A549 (cell line): ENCODE data around the gene OPN1MW. TPM values are rescaled to one million over a fixed set of nuclear protein-coding genes. Genes with fewer than 3 reads are reported as not detected.
A peak's percentile ranks its signal among the peaks of the same experiment; 100 is the strongest.
"Not testable (repeated sequence)": the region's sequence is repeated elsewhere in the genome, so short reads cannot be mapped to it uniquely, and the experiment has no call there.

Experiments used
- ATAC-seq, 2 experiments: fragments of 200-7000 bp in 1 of 2; fragments of >200 bp in 1 of 2; cut with Nextera tagmentation in 1 of 2; cut with Tn5 transposase in 1 of 2; 3 replicates each; pipeline versions ENCODE4 v1.8.0 to v1.9.1; 2018 to 2020; ENCODE audit warnings: mild to moderate bottlenecking in 1 of 2, moderate library complexity in 1 of 2
- CTCF ChIA-PET: fragments of 300-600 bp; sonication (Branson Sonifier 250); formaldehyde crosslinking; extraction: SDS; loops from one replicate; lab custom pipeline; 2021; ENCODE audit warnings: antibody characterized with exemption, inconsistent platforms; lab: Yijun Ruan, JAX
- POLR2A ChIA-PET: fragments of 350-600 bp; formaldehyde crosslinking; extraction: SDS; loops from one replicate; lab custom pipeline; 2021; ENCODE audit warnings: antibody characterized with exemption, inconsistent platforms; lab: Yijun Ruan, JAX
- DNase-seq, 2 experiments: peaks; one replicate each; pipeline versions ENCODE4 v3.0.0 to v3.0.0-alpha.2; 2011 to 2016; ENCODE audit warnings: low read depth in 1 of 2, low spot score in 1 of 2
- FAIRE-seq: peaks from 2 replicates; lab custom pipeline; 2011; peaks lifted over from hg19 to GRCh38; lab: Jason Lieb, UNC
- H3K27ac ChIP-seq, 2 experiments: fragments of >200 bp; sonication (Bioruptor Twin); formaldehyde crosslinking; 3 replicates each; pipeline ENCODE4 v1.5.1; 2016 to 2017
- H3K4me1 ChIP-seq: fragments of >200 bp; sonication (Bioruptor Twin); formaldehyde crosslinking; 3 replicates; pipeline ENCODE4 v1.6.1; 2016
- H3K4me2 ChIP-seq: fragments of >200 bp; sonication (Bioruptor Twin); formaldehyde crosslinking; 3 replicates; pipeline ENCODE4 v1.6.1; 2016
- H3K4me3 ChIP-seq: fragments of >200 bp; sonication (Bioruptor Twin); formaldehyde crosslinking; 3 replicates; pipeline ENCODE4 v1.5.1; 2016
- H3K9me3 ChIP-seq: fragments of >200 bp; sonication (Bioruptor Twin); formaldehyde crosslinking; 3 replicates; pipeline ENCODE4 v1.6.1; 2016
- WGBS: methylation state at CpG from one replicate; pipeline ENCODE4 v1.1.6; 2017; ENCODE audit errors: missing lambda C conversion rate; 5-methylcytosine and 5-hydroxymethylcytosine counted together
- polyA plus RNA-seq, 4 experiments: library from polyadenylated mRNA; depleted of rRNA in 3 of 4; stranded (reverse); fragments of >200 nt; fragmentation: RNase III in 1 of 4; extraction: RNeasy Plus Mini Kit Qiagen cat#74134 plus additional on column Dnase treatment in 1 of 4; gene quantifications; 2 replicates in 3 of 4; 3 replicates in 1 of 4; pipeline ENCODE4 v1.2.3, GENCODE V29; 2011 to 2017

The OPN1MW gene
- polyA plus RNA-seq, 2 of the 4 experiments (the other 2 are of a cell fraction): not detected

DNA sequence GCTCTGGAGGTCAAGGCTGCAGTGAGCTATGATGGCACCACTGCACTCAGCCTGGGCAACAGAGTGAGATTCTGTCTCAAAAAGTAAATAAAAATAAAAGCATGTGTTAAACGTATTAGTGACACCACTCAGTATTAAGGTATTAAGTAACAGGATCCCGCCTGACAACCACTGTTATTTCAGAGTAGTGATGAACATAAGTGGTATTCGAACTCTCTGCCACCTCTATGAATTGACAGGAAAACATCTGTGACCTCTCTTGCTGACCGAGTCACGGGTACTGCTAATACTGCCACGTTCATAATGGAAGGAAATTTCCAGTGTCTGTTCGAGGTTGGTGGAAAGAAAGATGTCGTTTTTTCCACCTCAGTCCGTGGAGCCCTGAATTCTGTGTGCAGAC lies 44.3 kb downstream of the OPN1MW start:
- H3K4me1 ChIP-seq, H3K4me3 ChIP-seq, CTCF ChIA-PET, FAIRE-seq, H3K9me3 ChIP-seq, ATAC-seq, POLR2A ChIA-PET, H3K4me2 ChIP-seq, H3K27ac ChIP-seq, DNase-seq: not testable (repeated sequence)
- WGBS: no CpG with 5 or more reads among the region's 9 CpGs

DNA sequence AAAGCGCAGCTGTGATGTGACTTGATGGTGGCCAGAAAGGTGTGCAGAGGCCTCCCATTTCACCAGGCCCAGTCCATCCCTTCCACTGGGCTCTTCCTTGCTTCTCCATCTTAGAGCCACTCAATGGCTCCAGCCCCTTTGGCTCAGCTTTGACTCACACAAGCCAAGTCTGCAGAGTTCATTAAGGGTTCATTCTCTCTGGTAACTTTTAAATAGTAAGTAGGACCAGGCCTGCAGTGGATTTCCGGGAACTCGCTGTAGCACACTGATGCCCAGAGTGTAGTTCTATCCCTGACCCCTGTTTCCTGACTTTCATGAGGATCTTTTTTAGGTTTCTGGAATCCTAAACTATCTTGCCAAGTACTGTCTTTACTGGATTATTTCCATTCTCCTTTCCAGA lies 49.0 kb downstream of the OPN1MW start:
- DNase-seq, POLR2A ChIA-PET, FAIRE-seq, ATAC-seq, H3K9me3 ChIP-seq, H3K4me3 ChIP-seq, H3K27ac ChIP-seq, CTCF ChIA-PET, H3K4me1 ChIP-seq, H3K4me2 ChIP-seq: not testable (repeated sequence)
- WGBS: no CpG with 5 or more reads among the region's 3 CpGs

DNA sequence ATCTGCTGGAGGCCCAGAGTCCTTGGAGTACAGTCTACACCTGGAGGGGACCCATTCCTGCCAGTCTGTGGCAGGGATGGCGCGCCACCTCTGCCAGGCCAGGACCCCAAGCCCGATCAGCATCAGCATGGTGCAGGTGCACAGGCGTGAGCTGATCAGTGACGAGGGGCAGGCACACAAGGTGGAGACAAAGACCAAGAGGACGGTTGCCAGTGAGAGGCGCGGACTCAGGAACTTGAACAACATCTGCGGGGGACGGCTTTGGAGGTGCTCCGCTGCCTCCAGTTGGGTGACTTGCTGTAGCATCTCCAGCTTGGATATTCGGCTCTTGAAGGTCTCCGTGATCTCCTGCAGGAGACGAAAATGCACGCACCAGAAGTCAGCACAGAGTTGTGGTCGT lies 51.2 kb downstream of the OPN1MW start:
- H3K9me3 ChIP-seq, H3K4me1 ChIP-seq, ATAC-seq, H3K27ac ChIP-seq, DNase-seq, FAIRE-seq, POLR2A ChIA-PET, H3K4me3 ChIP-seq, CTCF ChIA-PET, H3K4me2 ChIP-seq: not testable (repeated sequence)
- no CpG with 5 or more reads among the region's 16 CpGs for WGBS

DNA sequence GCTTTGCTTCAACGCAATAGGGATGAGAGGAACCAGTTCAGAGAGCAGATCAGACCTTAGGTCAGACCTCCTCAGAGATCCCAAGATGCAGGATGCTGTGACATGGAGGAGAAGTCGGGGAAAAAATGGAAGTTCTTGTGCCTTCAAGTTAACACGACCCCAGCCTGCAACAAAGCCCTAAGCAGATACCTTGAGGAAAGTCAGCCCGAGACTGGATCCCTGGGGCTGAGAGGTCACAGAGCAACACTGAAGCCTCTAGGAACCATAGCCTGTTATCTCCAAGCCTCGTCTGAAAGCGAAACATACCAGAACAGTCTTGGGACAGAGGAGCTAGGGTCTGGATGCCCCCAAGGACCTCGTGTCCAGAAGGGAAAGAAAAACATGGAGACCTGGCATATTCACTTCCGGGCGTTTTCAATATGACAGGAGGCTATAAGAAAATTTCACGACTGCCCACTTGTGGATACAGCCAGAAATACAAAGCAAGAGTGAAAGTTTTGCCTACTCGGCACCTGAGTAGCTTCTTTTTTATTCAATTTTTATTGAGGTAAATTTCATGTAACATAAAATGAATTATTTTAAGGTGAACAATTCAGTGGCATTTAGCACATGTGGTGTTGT lies 56.7 kb downstream of the OPN1MW start:
- CTCF ChIA-PET, H3K9me3 ChIP-seq, H3K4me1 ChIP-seq, DNase-seq, H3K27ac ChIP-seq, H3K4me2 ChIP-seq, H3K4me3 ChIP-seq, FAIRE-seq: not testable (repeated sequence)
- POLR2A ChIA-PET: interaction anchor here (0.7 kb wide), 1 partner anchor 937 kb away, joined by 7 read pairs; no protein-coding TSS in a partner anchor
- WGBS: 35% methylated on average over 9 of the region's 11 CpGs
- peak in 1 of 2 experiments; percentile 62; a peak in 3 of 6 replicates for ATAC-seq

DNA sequence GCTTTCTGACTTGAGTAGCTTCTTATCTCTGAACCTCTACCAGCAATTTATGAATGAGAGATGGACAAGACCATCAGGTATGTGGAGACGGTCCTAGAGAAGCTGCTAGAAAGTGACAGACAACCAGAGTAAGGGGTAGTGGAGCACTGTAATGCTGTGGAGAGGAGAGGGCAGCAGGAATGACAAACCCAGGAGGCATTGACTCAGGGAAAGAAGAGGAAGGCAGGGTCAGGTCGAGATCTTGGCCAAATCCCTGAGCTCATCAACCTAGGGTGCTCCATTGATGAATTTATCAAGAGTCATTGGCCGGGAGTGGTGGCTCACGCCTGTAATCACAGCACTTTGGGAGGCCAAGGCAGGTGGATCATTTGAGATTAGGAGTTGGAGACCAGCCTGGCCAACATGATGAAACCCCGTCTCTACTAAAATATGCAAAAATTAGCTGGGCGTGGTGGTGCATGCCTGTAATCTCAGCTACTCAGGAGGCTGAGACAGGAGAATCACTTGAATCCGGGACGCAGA lies 57.6 kb downstream of the OPN1MW start:
- H3K4me1 ChIP-seq, H3K9me3 ChIP-seq, DNase-seq, POLR2A ChIA-PET, H3K27ac ChIP-seq, H3K4me2 ChIP-seq, FAIRE-seq, ATAC-seq, H3K4me3 ChIP-seq: not testable (repeated sequence)
- CTCF ChIA-PET: interaction anchor here (0.6 kb wide), 1 partner anchor 63 kb away, joined by 3 read pairs; no protein-coding TSS in a partner anchor
- WGBS: 61% methylated on average over 6 of the region's 8 CpGs

Other genes with a start within 250 kb of the OPN1MW start
- 63.5 and 88.8 TPM in 2 replicates for gene NAA10, start 247.6 kb upstream of the OPN1MW start, polyA plus RNA-seq (2011; rRNA removed)
- 230 to 251 TPM (median 237 TPM) in 3 replicates for gene NAA10, start 247.6 kb upstream of the OPN1MW start, polyA plus RNA-seq (2017; fragmentation: RNase III; extraction: RNeasy Plus Mini Kit Qiagen cat#74134 plus additional on column Dnase treatment)
- not detected in 2 replicates for gene RENBP, start 238.0 kb upstream of the OPN1MW start, polyA plus RNA-seq (2011; rRNA removed)
- not detected in 3 replicates for gene RENBP, start 238.0 kb upstream of the OPN1MW start, polyA plus RNA-seq (2017; fragmentation: RNase III; extraction: RNeasy Plus Mini Kit Qiagen cat#74134 plus additional on column Dnase treatment)
- gene HCFC1, start 210.8 kb upstream of the OPN1MW start, polyA plus RNA-seq (2011; rRNA removed): 4.4 and 11.9 TPM in 2 replicates
- 31.0 to 33.3 TPM (median 32.9 TPM) in 3 replicates for gene HCFC1, start 210.8 kb upstream of the OPN1MW start, polyA plus RNA-seq (2017; fragmentation: RNase III; extraction: RNeasy Plus Mini Kit Qiagen cat#74134 plus additional on column Dnase treatment)
- 10.6 and 13.2 TPM in 2 replicates for gene TMEM187, start 209.8 kb upstream of the OPN1MW start, polyA plus RNA-seq (2011; rRNA removed)
- 7.0 to 8.8 TPM (median 7.8 TPM) in 3 replicates for gene TMEM187, start 209.8 kb upstream of the OPN1MW start, polyA plus RNA-seq (2017; fragmentation: RNase III; extraction: RNeasy Plus Mini Kit Qiagen cat#74134 plus additional on column Dnase treatment)
- gene IRAK1, start 162.7 kb upstream of the OPN1MW start, polyA plus RNA-seq (2011; rRNA removed): 73.1 and 73.6 TPM in 2 replicates
- 177 to 191 TPM (median 179 TPM) in 3 replicates for gene IRAK1, start 162.7 kb upstream of the OPN1MW start, polyA plus RNA-seq (2017; fragmentation: RNase III; extraction: RNeasy Plus Mini Kit Qiagen cat#74134 plus additional on column Dnase treatment)
- 16.6 and 17.7 TPM in 2 replicates for gene MECP2, start 84.9 kb upstream of the OPN1MW start, polyA plus RNA-seq (2011; rRNA removed)
- 16.5 to 19.2 TPM (median 17.9 TPM) in 3 replicates for gene MECP2, start 84.9 kb upstream of the OPN1MW start, polyA plus RNA-seq (2017; fragmentation: RNase III; extraction: RNeasy Plus Mini Kit Qiagen cat#74134 plus additional on column Dnase treatment)
- gene OPN1LW, start 38.4 kb upstream of the OPN1MW start, polyA plus RNA-seq (2011; rRNA removed): not detected in 2 replicates
- gene OPN1LW, start 38.4 kb upstream of the OPN1MW start, polyA plus RNA-seq (2017; fragmentation: RNase III; extraction: RNeasy Plus Mini Kit Qiagen cat#74134 plus additional on column Dnase treatment): not detected in 3 replicates
- gene OPN1MW2, start 37.2 kb downstream of the OPN1MW start, polyA plus RNA-seq (2011; rRNA removed): not detected in 2 replicates
- not detected in 3 replicates for gene OPN1MW2, start 37.2 kb downstream of the OPN1MW start, polyA plus RNA-seq (2017; fragmentation: RNase III; extraction: RNeasy Plus Mini Kit Qiagen cat#74134 plus additional on column Dnase treatment)
- not detected in 2 replicates for gene OPN1MW3, start 75.0 kb downstream of the OPN1MW start, polyA plus RNA-seq (2011; rRNA removed)
- gene OPN1MW3, start 75.0 kb downstream of the OPN1MW start, polyA plus RNA-seq (2017; fragmentation: RNase III; extraction: RNeasy Plus Mini Kit Qiagen cat#74134 plus additional on column Dnase treatment): not detected in 3 replicates
- not detected in 2 replicates for gene TEX28, start 112.5 kb downstream of the OPN1MW start, polyA plus RNA-seq (2011; rRNA removed)
- not detected in 3 replicates for gene TEX28, start 112.5 kb downstream of the OPN1MW start, polyA plus RNA-seq (2017; fragmentation: RNase III; extraction: RNeasy Plus Mini Kit Qiagen cat#74134 plus additional on column Dnase treatment)
- gene TKTL1, start 113.2 kb downstream of the OPN1MW start, polyA plus RNA-seq (2011; rRNA removed): 0.14 TPM in 1 of 2 replicates, not detected in the other
- gene TKTL1, start 113.2 kb downstream of the OPN1MW start, polyA plus RNA-seq (2017; fragmentation: RNase III; extraction: RNeasy Plus Mini Kit Qiagen cat#74134 plus additional on column Dnase treatment): not detected in 3 replicates
- gene FLNA, start 192.0 kb downstream of the OPN1MW start, polyA plus RNA-seq (2011; rRNA removed): 303 and 351 TPM in 2 replicates
- 1,116 to 1,252 TPM (median 1,118 TPM) in 3 replicates for gene FLNA, start 192.0 kb downstream of the OPN1MW start, polyA plus RNA-seq (2017; fragmentation: RNase III; extraction: RNeasy Plus Mini Kit Qiagen cat#74134 plus additional on column Dnase treatment)
- gene EMD, start 196.7 kb downstream of the OPN1MW start, polyA plus RNA-seq (2011; rRNA removed): 34.6 and 40.7 TPM in 2 replicates
- 126 to 131 TPM (median 130 TPM) in 3 replicates for gene EMD, start 196.7 kb downstream of the OPN1MW start, polyA plus RNA-seq (2017; fragmentation: RNase III; extraction: RNeasy Plus Mini Kit Qiagen cat#74134 plus additional on column Dnase treatment)
- 3,216 and 3,468 TPM in 2 replicates for gene RPL10, start 215.8 kb downstream of the OPN1MW start, polyA plus RNA-seq (2011; rRNA removed)
- 4,594 to 4,829 TPM (median 4,804 TPM) in 3 replicates for gene RPL10, start 215.8 kb downstream of the OPN1MW start, polyA plus RNA-seq (2017; fragmentation: RNase III; extraction: RNeasy Plus Mini Kit Qiagen cat#74134 plus additional on column Dnase treatment)
- gene DNASE1L1, start 226.7 kb downstream of the OPN1MW start, polyA plus RNA-seq (2011; rRNA removed): 14.3 and 21.6 TPM in 2 replicates
- gene DNASE1L1, start 226.7 kb downstream of the OPN1MW start, polyA plus RNA-seq (2017; fragmentation: RNase III; extraction: RNeasy Plus Mini Kit Qiagen cat#74134 plus additional on column Dnase treatment): 20.9 to 24.5 TPM (median 24.4 TPM) in 3 replicates
- 32.6 and 36.9 TPM in 2 replicates for gene TAFAZZIN, start 228.9 kb downstream of the OPN1MW start, polyA plus RNA-seq (2011; rRNA removed)
- gene TAFAZZIN, start 228.9 kb downstream of the OPN1MW start, polyA plus RNA-seq (2017; fragmentation: RNase III; extraction: RNeasy Plus Mini Kit Qiagen cat#74134 plus additional on column Dnase treatment): 25.7 to 36.3 TPM (median 34.4 TPM) in 3 replicates
- gene ATP6AP1, start 246.1 kb downstream of the OPN1MW start, polyA plus RNA-seq (2011; rRNA removed): 62.6 and 69.6 TPM in 2 replicates
- gene ATP6AP1, start 246.1 kb downstream of the OPN1MW start, polyA plus RNA-seq (2017; fragmentation: RNase III; extraction: RNeasy Plus Mini Kit Qiagen cat#74134 plus additional on column Dnase treatment): 71.3 to 81.7 TPM (median 78.9 TPM) in 3 replicates